Mononuclear cell (primary cell): ENCODE results near the gene ZKSCAN8. TPM values are rescaled to one million over a fixed set of nuclear protein-coding genes. Genes with fewer than 3 reads are reported as not detected.
A peak's percentile ranks its signal among the peaks of the same experiment; 100 is the strongest.

Source experiments
- H3K27me3 ChIP-seq: 2 replicates; pipeline ENCODE4 v1.6.0; 2011; ENCODE audit warnings: low read length, control low read depth; ENCODE audit not compliant: insufficient read depth
- H3K4me1 ChIP-seq: 2 replicates; pipeline ENCODE4 v1.5.1; 2011; ENCODE audit warnings: mild to moderate bottlenecking, low read length, control low read depth; ENCODE audit not compliant: insufficient read depth
- H3K4me3 ChIP-seq: 2 replicates; pipeline ENCODE4 v1.5.1; 2011; ENCODE audit warnings: mild to moderate bottlenecking, low read length, moderate library complexity
- H3K9me3 ChIP-seq: 2 replicates; pipeline ENCODE4 v1.5.1; 2011; ENCODE audit warnings: low read depth, mild to moderate bottlenecking, control low read depth, low read length
- total RNA-seq: library from RNA; depleted of rRNA; stranded (reverse); fragments of >200 nt; gene quantifications from one replicate; pipeline ENCODE4 v1.2.3, GENCODE V29; 2012

The ZKSCAN8 gene
- total RNA-seq, 1 donor, result 22.6 TPM

DNA sequence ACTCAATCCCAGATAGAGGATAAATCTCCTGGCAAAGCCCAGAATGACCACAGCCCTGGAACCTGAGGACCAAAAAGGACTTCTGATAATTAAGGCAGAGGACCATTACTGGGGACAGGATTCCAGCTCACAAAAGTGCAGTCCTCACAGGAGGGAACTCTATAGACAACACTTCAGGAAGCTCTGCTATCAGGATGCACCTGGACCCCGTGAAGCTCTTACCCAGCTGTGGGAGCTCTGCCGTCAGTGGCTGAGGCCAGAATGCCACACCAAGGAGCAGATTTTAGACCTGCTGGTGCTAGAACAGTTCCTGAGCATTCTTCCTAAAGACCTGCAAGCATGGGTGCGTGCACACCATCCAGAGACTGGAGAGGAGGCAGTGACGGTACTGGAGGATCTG, 16.3 kb upstream of the ZKSCAN8 start:
- no peak overlapping the region for H3K4me3 ChIP-seq
- no peaks in the 10 kb centered on the region for H3K9me3 ChIP-seq
- H3K27me3 ChIP-seq, result no peaks in the 10 kb centered on the region
- peaks cover 12% of the 10 kb centered on the region for H3K4me1 ChIP-seq

GRCh38 chr6:28134015-28134414, 7.7 kb upstream of the ZKSCAN8 start:
- Histone ChIP-seq H3K4me1 (peaks cover 30% of the 10 kb centered on the region), H3K9me3 (no peaks in the 10 kb centered on the region), H3K4me3 (no peak overlapping the region), H3K27me3 (no peaks in the 10 kb centered on the region)

DNA sequence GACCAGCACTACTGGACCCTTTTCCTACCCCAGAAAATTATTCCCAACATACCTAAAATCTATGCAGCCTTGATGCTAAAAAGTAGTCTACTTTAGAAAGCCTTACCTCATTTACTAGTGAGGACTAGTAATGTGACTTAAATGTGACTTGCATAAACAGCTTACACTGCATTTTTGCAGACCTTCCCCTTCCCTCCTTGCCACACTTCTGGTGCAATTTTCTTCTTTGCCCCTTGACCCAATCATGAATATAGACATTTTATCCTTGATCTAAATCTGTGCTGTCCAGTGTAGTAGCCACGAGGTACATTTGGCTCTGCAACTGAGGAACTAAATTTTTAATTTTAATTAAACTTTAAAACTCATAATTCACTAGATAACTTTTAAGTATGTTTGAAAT, 7.0 kb upstream of the ZKSCAN8 start:
- H3K4me1 ChIP-seq, result peaks cover 30% of the 10 kb centered on the region
- H3K27me3 ChIP-seq, result no peaks in the 10 kb centered on the region
- H3K4me3 ChIP-seq, result no peak overlapping the region
- H3K9me3 ChIP-seq, result no peaks in the 10 kb centered on the region

DNA sequence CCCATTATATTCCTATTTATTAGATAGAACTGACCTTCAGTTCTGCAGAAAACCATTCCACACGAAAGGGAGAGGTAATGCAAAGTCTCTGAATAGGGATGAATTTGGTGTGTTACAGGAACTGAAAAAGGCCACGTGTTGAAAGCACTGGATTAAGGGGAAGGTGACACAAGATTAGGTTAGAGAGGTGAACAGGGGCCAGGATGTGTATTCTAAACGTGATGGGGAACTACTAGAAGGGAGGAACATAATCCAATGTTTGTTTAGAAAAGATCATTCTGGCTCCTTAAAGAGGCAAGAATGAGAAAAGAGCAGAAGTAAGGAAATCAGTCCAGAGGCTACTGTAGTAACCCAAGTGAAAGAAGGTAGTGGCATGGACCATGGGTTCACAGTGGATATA, 6.3 kb upstream of the ZKSCAN8 start:
- peaks cover 35% of the 10 kb centered on the region for H3K4me1 ChIP-seq
- no peaks in the 10 kb centered on the region for H3K9me3 ChIP-seq
- H3K27me3 ChIP-seq, result no peaks in the 10 kb centered on the region
- H3K4me3 ChIP-seq, result no peak overlapping the region

- Histone ChIP-seq H3K27me3 (no peaks in the 10 kb centered on the region), H3K9me3 (no peaks in the 10 kb centered on the region), H3K4me3 (peak overlapping the region; percentile 83), H3K4me1 (peaks cover 35% of the 10 kb centered on the region)
These were observed 4.8 kb upstream of the ZKSCAN8 start for GRCh38 chr6:28136585-28137504.

DNA sequence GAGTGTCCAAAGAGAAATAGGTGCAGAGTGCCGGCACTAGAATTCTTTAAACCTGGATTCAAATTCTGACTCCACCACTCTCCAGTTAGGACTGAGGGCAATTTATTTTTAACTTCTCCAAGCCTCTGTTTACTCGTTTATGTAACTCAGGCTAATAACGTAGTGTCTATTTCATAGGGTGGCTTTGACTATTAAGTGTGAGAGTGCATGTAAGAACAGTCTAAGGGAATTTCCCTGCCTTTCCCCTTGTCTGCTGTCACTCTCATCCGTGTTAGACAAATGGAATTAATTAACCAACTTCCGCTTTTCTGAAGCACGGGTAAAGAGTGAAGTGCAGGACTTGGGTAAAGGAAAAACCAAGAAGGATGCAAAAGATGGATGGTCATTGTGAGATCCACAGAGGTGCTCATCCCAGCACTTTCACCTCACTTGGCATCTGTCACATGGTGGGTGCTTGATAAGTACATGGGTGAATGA, 4.1 kb upstream of the ZKSCAN8 start:
- Histone ChIP-seq H3K27me3 (no peaks in the 10 kb centered on the region), H3K4me3 (peak overlapping the region; percentile 83), H3K9me3 (no peaks in the 10 kb centered on the region), H3K4me1 (peaks cover 35% of the 10 kb centered on the region)

GRCh38 chr6:28139860-28140543, 1.7 kb upstream of the ZKSCAN8 start:
- Histone ChIP-seq H3K27me3 (no peaks in the 10 kb centered on the region), H3K9me3 (no peaks in the 10 kb centered on the region), H3K4me3 (peak overlapping the region; percentile 7), H3K4me1 (peaks cover 38% of the 10 kb centered on the region)

DNA sequence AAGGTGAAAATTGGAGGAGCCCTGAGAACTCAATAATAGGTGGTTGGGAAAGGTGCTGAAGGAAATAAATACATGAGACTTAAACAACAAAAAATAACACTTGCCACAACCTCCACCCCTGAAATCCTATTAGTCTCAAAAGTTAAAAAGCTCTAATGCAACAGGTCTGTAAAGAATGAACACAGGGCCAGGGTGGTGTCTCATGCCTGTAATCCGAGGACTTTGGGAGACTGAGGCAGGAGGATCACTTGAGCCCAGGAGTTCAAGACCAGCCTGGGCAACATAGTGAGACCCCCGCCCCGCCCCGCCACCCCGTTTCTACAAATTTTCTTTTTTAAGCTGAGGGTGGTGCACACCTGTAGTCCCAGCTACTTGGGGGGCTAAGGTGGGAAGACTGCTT, 1.1 kb upstream of the ZKSCAN8 start:
- Histone ChIP-seq H3K9me3 (no peaks in the 10 kb centered on the region), H3K27me3 (no peaks in the 10 kb centered on the region), H3K4me1 (peaks cover 34% of the 10 kb centered on the region), H3K4me3 (peak overlapping the region; percentile 7)

DNA sequence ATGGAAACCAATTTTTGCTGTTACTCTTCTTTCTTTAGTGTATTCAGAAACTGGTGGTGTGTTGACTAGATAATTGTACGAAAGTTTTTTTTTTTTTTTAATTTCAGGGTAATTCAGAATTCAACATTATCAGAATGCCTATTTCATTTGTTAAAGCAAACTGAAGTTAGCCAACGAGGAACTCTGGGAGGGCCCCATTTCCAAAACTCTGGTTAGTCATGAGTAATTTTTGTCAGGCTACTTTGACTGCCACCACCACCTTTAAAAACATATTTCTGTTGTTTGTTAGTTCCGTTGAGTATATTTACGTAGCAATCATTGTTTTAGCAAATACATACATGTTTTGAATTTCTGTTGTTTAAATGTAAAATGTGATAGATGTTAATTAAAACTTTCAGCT, 763 bp downstream of the ZKSCAN8 start:
- peak overlapping the region; percentile 76 for H3K4me3 ChIP-seq
- H3K9me3 ChIP-seq, result no peaks in the 10 kb centered on the region
- peaks cover 25% of the 10 kb centered on the region for H3K4me1 ChIP-seq
- no peaks in the 10 kb centered on the region for H3K27me3 ChIP-seq

DNA sequence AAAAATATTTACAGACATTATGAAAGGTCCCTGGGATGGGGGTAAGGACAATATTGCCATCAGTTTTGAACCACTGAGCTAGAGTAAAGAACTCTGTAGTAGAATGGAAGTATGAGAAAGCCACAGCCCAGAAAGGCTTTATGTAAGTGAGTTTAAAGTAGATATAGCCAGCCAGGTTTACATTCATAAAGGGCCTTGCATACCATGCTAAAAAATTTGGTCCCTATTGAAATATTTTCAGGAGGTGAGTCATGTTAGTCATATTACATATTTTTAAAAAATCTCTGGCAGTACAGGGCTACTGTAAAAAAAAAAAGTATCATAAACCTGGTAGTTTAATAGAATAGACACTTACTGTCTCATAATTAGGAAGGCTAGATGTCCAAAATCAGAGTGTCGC, 3.5 kb downstream of the ZKSCAN8 start:
- Histone ChIP-seq H3K27me3 (no peaks in the 10 kb centered on the region), H3K4me1 (peaks cover 8% of the 10 kb centered on the region), H3K4me3 (no peak overlapping the region), H3K9me3 (no peaks in the 10 kb centered on the region)

DNA sequence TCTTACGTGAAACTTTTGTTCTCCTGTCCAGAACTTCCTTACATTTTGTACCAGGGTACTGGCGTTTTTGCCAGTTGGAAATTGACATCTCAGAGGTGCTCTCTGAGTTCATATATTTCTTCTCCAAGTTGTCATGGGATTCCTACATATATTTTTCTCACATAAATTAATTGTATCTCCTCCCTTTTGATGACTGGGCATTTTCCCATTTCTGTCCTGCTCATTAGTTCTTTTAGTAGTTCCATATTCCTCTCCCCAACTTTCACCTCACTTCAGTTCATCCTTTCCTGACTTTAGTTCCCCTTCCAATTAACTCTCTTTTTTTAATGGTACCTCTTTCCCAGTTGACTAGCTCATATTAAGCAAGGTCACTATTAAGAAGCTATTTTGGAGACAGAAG, 10.8 kb downstream of the ZKSCAN8 start:
- no peaks in the 10 kb centered on the region for H3K27me3 ChIP-seq
- no peaks in the 10 kb centered on the region for H3K4me1 ChIP-seq
- no peak overlapping the region for H3K4me3 ChIP-seq

GRCh38 chr6:28153546-28153945, 11.9 kb downstream of the ZKSCAN8 start:
- H3K9me3 ChIP-seq, result no peaks in the 10 kb centered on the region
- H3K4me3 ChIP-seq, result no peak overlapping the region
- no peaks in the 10 kb centered on the region for H3K4me1 ChIP-seq
- H3K27me3 ChIP-seq, result no peaks in the 10 kb centered on the region

More for the DNA sequence above, 10.8 kb downstream of the ZKSCAN8 start:
- H3K9me3 ChIP-seq, result no peaks in the 10 kb centered on the region

GRCh38 chr6:28154357-28154756, 12.7 kb downstream of the ZKSCAN8 start:
- no peaks in the 10 kb centered on the region for H3K4me1 ChIP-seq
- no peaks in the 10 kb centered on the region for H3K9me3 ChIP-seq
- no peak overlapping the region for H3K4me3 ChIP-seq
- no peaks in the 10 kb centered on the region for H3K27me3 ChIP-seq

DNA sequence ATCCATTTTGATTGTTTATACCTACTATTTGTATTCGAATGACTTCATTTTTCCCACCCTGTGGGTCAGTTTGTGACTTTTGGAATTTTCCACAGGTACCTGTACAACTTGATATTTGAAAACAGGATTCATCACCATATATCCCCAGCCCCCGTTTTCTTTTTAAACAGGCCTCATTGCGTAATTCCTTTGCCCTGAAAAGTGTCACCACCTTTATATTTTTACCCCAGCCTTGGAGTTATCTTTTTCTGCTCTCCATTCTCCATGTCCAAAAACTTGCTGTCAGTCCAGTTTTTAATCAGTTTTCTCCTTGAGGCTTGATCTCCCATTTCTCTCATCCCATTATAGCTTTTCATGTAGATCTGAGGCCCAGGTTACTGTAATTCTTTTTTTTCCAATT, 16.6 kb downstream of the ZKSCAN8 start:
- no peaks in the 10 kb centered on the region for H3K27me3 ChIP-seq
- peaks cover 10% of the 10 kb centered on the region for H3K4me1 ChIP-seq
- no peaks in the 10 kb centered on the region for H3K9me3 ChIP-seq
- no peak overlapping the region for H3K4me3 ChIP-seq

DNA sequence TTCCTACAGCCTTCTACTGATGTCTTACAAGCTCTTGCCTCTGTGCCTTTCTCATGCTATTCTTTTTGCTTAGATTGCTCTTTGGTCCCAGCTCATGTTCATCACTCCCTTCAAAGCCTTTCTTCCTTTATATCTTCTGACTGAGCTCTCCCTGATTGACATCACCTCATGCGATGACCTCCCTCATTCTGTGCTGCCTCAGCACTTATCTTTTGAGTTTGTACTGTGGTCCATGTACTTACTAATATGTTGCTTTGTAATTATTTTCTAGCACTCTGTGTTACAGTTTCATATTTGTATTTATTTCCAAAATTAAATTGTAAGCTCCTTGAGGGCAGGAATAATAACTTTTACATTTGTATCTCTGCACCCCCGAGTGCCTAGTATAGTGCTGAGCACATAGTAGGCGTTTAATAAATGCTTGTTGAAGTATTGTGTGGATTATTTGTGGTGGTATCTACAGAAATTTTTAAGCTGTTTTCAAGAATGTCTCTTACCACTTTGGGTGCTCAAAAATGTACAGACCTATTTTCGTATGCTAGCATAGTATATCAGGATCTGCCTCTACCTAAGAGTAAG, 17.4 kb downstream of the ZKSCAN8 start:
- Histone ChIP-seq H3K4me3 (no peak overlapping the region), H3K27me3 (no peaks in the 10 kb centered on the region), H3K9me3 (no peaks in the 10 kb centered on the region), H3K4me1 (peaks cover 10% of the 10 kb centered on the region)
